OCI-LY7 (cell line): Measurements from ENCODE around the gene CRB2. TPM values are rescaled to one million over a fixed set of nuclear protein-coding genes. Genes with fewer than 3 reads are reported as not detected.

Source experiments
- BruUV-seq: library from RNA; stranded (reverse); fragments of 400-500 nt; replicated peaks from 2 replicates; lab custom pipeline; 2021; lab: Mats Ljungman, UMichigan
- CTCF ChIA-PET: fragments of 300-600 bp; sonication (Branson Sonifier 250); formaldehyde crosslinking; loops from one replicate; lab custom pipeline; 2022; ENCODE audit warnings: antibody characterized with exemption; ENCODE audit not compliant: unreplicated experiment; lab: Charles Lee
- POLR2A ChIA-PET: fragments of 300-600 bp; sonication (Branson Sonifier 250); formaldehyde crosslinking; loops from one replicate; lab custom pipeline; 2022; ENCODE audit warnings: antibody characterized with exemption; lab: Charles Lee
- DNase-seq: peaks from one replicate; pipeline ENCODE4 v3.0.0-alpha.2; 2015; ENCODE audit warnings: low spot score
- H2AFZ ChIP-seq: fragments of 200-600 bp; sonication (generic), shearing (Covaris generic); 2 replicates; pipeline ENCODE4 v1.6.1; 2014; ENCODE audit warnings: mild to moderate bottlenecking, antibody characterized with exemption, low read length, moderate library complexity
- H3K27ac ChIP-seq: fragments of 200-600 bp; sonication (generic); 2 replicates; pipeline ENCODE4 v1.5.1; 2014; ENCODE audit warnings: mixed run types, low read depth, mild to moderate bottlenecking, moderate library complexity, low read length, inconsistent platforms; ENCODE audit not compliant: poor library complexity, severe bottlenecking
- H3K36me3 ChIP-seq: fragments of 200-600 bp; sonication (generic); 2 replicates; pipeline ENCODE4 v1.6.1; 2014; ENCODE audit warnings: mild to moderate bottlenecking, antibody characterized with exemption, low read length, moderate library complexity, mixed read lengths; ENCODE audit not compliant: insufficient read depth
- H3K4me1 ChIP-seq: fragments of 200-600 bp; sonication (generic); 2 replicates; pipeline ENCODE4 v1.5.1; 2014; ENCODE audit warnings: mild to moderate bottlenecking, low read length; ENCODE audit not compliant: insufficient read depth, poor library complexity, severe bottlenecking
- H3K4me2 ChIP-seq: fragments of 200-600 bp; sonication (generic); 2 replicates; pipeline ENCODE4 v1.6.1; 2014; ENCODE audit warnings: mild to moderate bottlenecking, low read length
- H3K4me3 ChIP-seq: fragments of 200-600 bp; sonication (generic); 2 replicates; pipeline ENCODE4 v1.5.1; 2014; ENCODE audit warnings: mild to moderate bottlenecking, low read depth, low read length; ENCODE audit not compliant: poor library complexity, severe bottlenecking
- H3K79me2 ChIP-seq: fragments of 200-600 bp; sonication (generic); 2 replicates; pipeline ENCODE4 v1.6.1; 2016; ENCODE audit warnings: low read depth, mild to moderate bottlenecking, low read length, moderate library complexity, mixed read lengths; ENCODE audit not compliant: insufficient read depth
- H3K9me2 ChIP-seq: fragments of 200-600 bp; sonication (generic); 2 replicates; pipeline ENCODE4 v1.6.1; 2016; ENCODE audit warnings: mild to moderate bottlenecking, low read length, mixed read lengths; ENCODE audit not compliant: insufficient read depth
- H3K9me3 ChIP-seq: fragments of 200-600 bp; sonication (generic); 2 replicates; pipeline ENCODE4 v1.6.1; 2014; ENCODE audit warnings: mild to moderate bottlenecking, mixed run types, low read length, mixed read lengths
- H4K20me1 ChIP-seq: fragments of 200-600 bp; sonication (generic); 2 replicates; pipeline ENCODE4 v1.6.1; 2014; ENCODE audit warnings: mild to moderate bottlenecking, antibody characterized with exemption, low read length, moderate library complexity, mixed read lengths; ENCODE audit not compliant: insufficient read depth
- CTCF ChIP-seq: fragments of 200-600 bp; sonication (generic); conservative IDR thresholded peaks from 2 replicates; pipeline ENCODE4 v1.5.1; 2014; ENCODE audit warnings: mild to moderate bottlenecking, antibody characterized with exemption, low read length, moderate library complexity, mixed read lengths
- EZH2phosphoT487 ChIP-seq: fragments of 200-600 bp; sonication (generic); IDR thresholded peaks from 2 replicates; pipeline ENCODE4 v1.6.1; 2018; ENCODE audit warnings: low read depth, borderline replicate concordance, mild to moderate bottlenecking, mixed run types, antibody characterized with exemption, low read length, moderate library complexity, mixed read lengths
- intact Hi-C: fragments of 100-400 bp; cut with micrococcal nuclease; formaldehyde crosslinking; loops from one replicate; pipeline ENCODE4 v1.10.0; 2022; ENCODE audit not compliant: unreplicated experiment
- total RNA-seq, 2 experiments: library from RNA; depleted of rRNA in 1 of 2; stranded (reverse); fragments of >200 nt in 1 of 2; shearing (Covaris generic) in 1 of 2; gene quantifications; 2 replicates each; pipeline ENCODE4 v1.2.3, GENCODE V29; 2014 to 2022

Gene CRB2
- total RNA-seq, 2 experiments from 2014 or later: 1.6 to 3.4 TPM

- no peaks in the 10 kb centered on the region for H3K79me2 ChIP-seq
- CTCF ChIA-PET: no interaction called here
- no peaks in the 10 kb centered on the region for H4K20me1 ChIP-seq
- no peaks in the 10 kb centered on the region for H3K9me3 ChIP-seq
- H3K9me2 ChIP-seq: no peaks in the 10 kb centered on the region
- BruUV-seq: no TSS peak
- H2AFZ ChIP-seq: no peak overlapping the region
- H3K4me1 ChIP-seq: no peaks in the 10 kb centered on the region
- intact Hi-C loops: no loop called here
- no peak overlapping the region for H3K27ac ChIP-seq
- POLR2A ChIA-PET: interaction anchor here (0.5 kb wide), 1 partner anchor 1038 kb away, joined by 3 read pairs; no protein-coding TSS in a partner anchor
- no peak for TF ChIP-seq CTCF
- no peak for TF ChIP-seq EZH2phosphoT487
- no peaks in the 10 kb centered on the region for H3K36me3 ChIP-seq
- no peak overlapping the region for H3K4me3 ChIP-seq
- DNase-seq: no peak
- H3K4me2 ChIP-seq: no peak overlapping the region
Measured at GRCh38 chr9:123419091-123419490, 63.1 kb downstream of the CRB2 start.

GRCh38 chr9:123419721-123420591 is 64.0 kb downstream of the CRB2 start:
- Histone ChIP-seq H3K36me3 (no peaks in the 10 kb centered on the region), H4K20me1 (no peaks in the 10 kb centered on the region), H3K4me2 (no peak overlapping the region), H3K9me3 (no peaks in the 10 kb centered on the region), H3K27ac (no peak overlapping the region), H3K9me2 (no peaks in the 10 kb centered on the region), H3K79me2 (no peaks in the 10 kb centered on the region), H3K4me3 (no peak overlapping the region), H2AFZ (no peak overlapping the region), H3K4me1 (no peaks in the 10 kb centered on the region)
- no peak for DNase-seq
- TF ChIP-seq CTCF: no peak
- TF ChIP-seq EZH2phosphoT487: no peak
- intact Hi-C loops: no loop called here
- BruUV-seq: no TSS peak
- ChIA-PET POLR2A (no interaction called here), CTCF (no interaction called here)

GRCh38 chr9:123420592-123421111 is 64.7 kb downstream of the CRB2 start:
- Histone ChIP-seq H3K9me3 (no peaks in the 10 kb centered on the region), H3K4me2 (no peak overlapping the region), H2AFZ (no peak overlapping the region), H3K4me3 (no peak overlapping the region), H3K36me3 (no peaks in the 10 kb centered on the region), H3K27ac (no peak overlapping the region), H3K9me2 (no peaks in the 10 kb centered on the region), H3K79me2 (no peaks in the 10 kb centered on the region), H4K20me1 (no peaks in the 10 kb centered on the region), H3K4me1 (no peaks in the 10 kb centered on the region)
- no TSS peak for BruUV-seq
- DNase-seq: no peak
- ChIA-PET POLR2A (no interaction called here), CTCF (no interaction called here)
- TF ChIP-seq EZH2phosphoT487: no peak
- no peak for TF ChIP-seq CTCF
- intact Hi-C loops: no loop called here
